Gastrocnemius medialis (tissue), 4 donors: Measurements from ENCODE around the gene UGCG.

ENCODE experiments used
- CTCF ChIP-seq, 5 experiments: fragments of 450-650 bp in 3 of 5; fragments of 200-600 bp in 2 of 5; sonication (generic) in 2 of 5; IDR thresholded peaks in 4 of 5; conservative IDR thresholded peaks in 1 of 5; 1 replicate in 4 of 5; 2 replicates in 1 of 5; pipeline ENCODE4 v1.5.1; 2016 to 2019; ENCODE audit warnings: antibody characterized with exemption in 5 of 5, mild to moderate bottlenecking in 3 of 5, moderate library complexity in 3 of 5
- POLR2A ChIP-seq, 2 donors: fragments of 450-650 bp; IDR thresholded peaks; one replicate each; pipeline ENCODE4 v1.6.1; 2017; ENCODE audit warnings: antibody characterized with exemption in 2 of 2, mild to moderate bottlenecking in 2 of 2, moderate library complexity in 2 of 2

GRCh38 chr9:111949919-111950318 is 53.3 kb downstream of the UGCG start:
- TF ChIP-seq POLR2A (IDR thresholded peaks at IDR 0.05) (no peak), CTCF (IDR thresholded peaks at IDR 0.05 in 4 of 5, conservative IDR thresholded peaks at IDR 0.05 in 1 of 5) (no peak)
